Measurements from ENCODE around the gene ERC1.

GRCh38 chr12:1530592-1531152 lies 539.6 kb downstream of the ERC1 start:
- no peak for TF ChIP-seq CTCF (IDR thresholded peaks at IDR 0.05)
- TF ChIP-seq POLR2AphosphoS5 (IDR thresholded peaks at IDR 0.05; ENCODE audit: low read depth, low read length), result no peak
